Right lobe of liver (tissue), 6 donors: ENCODE results near the gene SIRPA. TPM values are rescaled to one million over a fixed set of nuclear protein-coding genes. Genes with fewer than 3 reads are reported as not detected.

Experiments used
- ATAC-seq, 4 donors: fragments of 200-7000 bp; cut with Tn5 transposase; one replicate each; pipeline ENCODE4 v1.9.1; 2020; ENCODE audit warnings: mild to moderate bottlenecking in 4 of 4, moderate library complexity in 4 of 4
- DNase-seq, 3 donors: peaks; one replicate each; pipeline ENCODE4 v3.0.0-alpha.2; 2020
- H3K27ac ChIP-seq, 3 donors: fragments of 200-600 bp; one replicate each; pipeline ENCODE4 v1.8.0; 2022
- H3K27me3 ChIP-seq, 2 donors: fragments of 200-600 bp; one replicate each; pipeline ENCODE4 v1.8.0; 2022
- H3K36me3 ChIP-seq, 4 donors: fragments of 200-600 bp; sonication (generic) in 1 of 4; one replicate each; pipeline versions ENCODE4 v1.5.1 to v1.8.0; 2017 to 2022; ENCODE audit warnings: control low read depth in 1 of 4
- H3K4me1 ChIP-seq, 4 donors: fragments of 200-600 bp; sonication (generic) in 1 of 4; one replicate each; pipeline versions ENCODE4 v1.5.1 to v1.8.0; 2017 to 2022; ENCODE audit warnings: control low read depth in 1 of 4
- H3K4me3 ChIP-seq, 3 donors: fragments of 200-600 bp; one replicate each; pipeline ENCODE4 v1.8.0; 2022
- H3K9me3 ChIP-seq, 4 donors: fragments of 200-600 bp; sonication (generic) in 1 of 4; one replicate each; pipeline versions ENCODE4 v1.5.1 to v1.8.0; 2017 to 2022; ENCODE audit warnings: control low read depth in 1 of 4
- CTCF ChIP-seq, 4 donors: fragments of 200-600 bp in 3 of 4; fragments of 450-650 bp in 1 of 4; IDR thresholded peaks; one replicate each; pipeline versions ENCODE4 v1.5.1 to v1.8.0; 2016 to 2022; ENCODE audit warnings: antibody characterized with exemption in 4 of 4, mild to moderate bottlenecking in 2 of 4
- POLR2A ChIP-seq: fragments of 450-650 bp; IDR thresholded peaks from one replicate; pipeline ENCODE4 v1.6.1; 2017; ENCODE audit warnings: antibody characterized with exemption, mild to moderate bottlenecking
- WGBS: methylation state at CpG from one replicate; pipeline ENCODE4 v1.1.6; 2018; ENCODE audit warnings: low coverage, low lambda C conversion rate; ENCODE audit not compliant: insufficient coverage; ENCODE audit errors: missing lambda C conversion rate; 5-methylcytosine and 5-hydroxymethylcytosine counted together
- intact Hi-C, 2 donors: fragments of 100-400 bp; cut with DNase I; formaldehyde crosslinking; loops; one replicate each; pipeline versions ENCODE4 v1.11.2 to v1.14.1; 2022
- total RNA-seq, 6 experiments: library from RNA; depleted of rRNA in 2 of 6; stranded (reverse); fragments of >200 nt in 2 of 6; fragmentation: NEBNext Ultra II Directional in 3 of 6; extraction: Animal tissue kit (Norgen Biotek cat#: 25700) in 3 of 6; gene quantifications; one replicate each; pipeline versions ENCODE4 v1.1.0 to v1.2.4, GENCODE V29; 2016 to 2023
- donor health status: DM: no; HTN: yes; CAD: no.
- donor health status: DM: no; HTN: no; CAD: no.
- donor health status: DM: no; HTN: no; CAD: no.
- donor health status: DM: no; HTN: yes; CAD: no.
- donor health status: DM: no; HTN: yes; CAD: no.

The SIRPA gene
- total RNA-seq, 6 experiments from 2014 or later, result 26.8 to 42.7 (median 34.8) TPM

- intact Hi-C loops, result no loop called here
- ATAC-seq (peak in 3 of 4 donors; percentile 24 to 57 (median 28)), DNase-seq (no peak)
- Histone ChIP-seq H3K4me1 (no peaks in the 10 kb centered on the region), H3K36me3 (no peaks in the 10 kb centered on the region), H3K4me3 (no peak overlapping the region), H3K27me3 (no peaks in the 10 kb centered on the region), H3K27ac (no peak overlapping the region), H3K9me3 (no peaks in the 10 kb centered on the region)
- 33% methylated on average over 4 of the region's 6 CpGs for WGBS
- no peak for TF ChIP-seq POLR2A
These were observed 40.1 kb upstream of the SIRPA start for GRCh38 chr20:1855109-1855508.

- DNase-seq (no peak), ATAC-seq (no peak)
- Histone ChIP-seq H3K9me3 (no peaks in the 10 kb centered on the region), H3K36me3 (no peaks in the 10 kb centered on the region), H3K4me1 (no peaks in the 10 kb centered on the region), H3K27ac (no peak overlapping the region), H3K27me3 (no peaks in the 10 kb centered on the region), H3K4me3 (no peak overlapping the region)
- TF ChIP-seq CTCF (IDR thresholded peaks at IDR 0.05) (no peak), POLR2A (no peak)
- intact Hi-C loops, result no loop called here
- WGBS, result 33% methylated on average over 1 of the region's 1 CpG
These were observed 39.5 kb upstream of the SIRPA start for GRCh38 chr20:1855690-1856089.

- DNase-seq, result no peak
- H3K4me3 ChIP-seq, result no peak overlapping the region
- no peaks in the 10 kb centered on the region for H3K4me1 ChIP-seq
- H3K27me3 ChIP-seq, result no peaks in the 10 kb centered on the region
- intact Hi-C loops, result no loop called here
- no peaks in the 10 kb centered on the region for H3K9me3 ChIP-seq
- ATAC-seq, result no peak
- no peaks in the 10 kb centered on the region for H3K36me3 ChIP-seq
- H3K27ac ChIP-seq, result no peak overlapping the region
- TF ChIP-seq CTCF (IDR thresholded peaks at IDR 0.05) (no peak), POLR2A (no peak)
- WGBS, result 83% methylated on average over 1 of the region's 1 CpG
These were observed 38.8 kb upstream of the SIRPA start for GRCh38 chr20:1856424-1856823.

GRCh38 chr20:1857466-1857865, 37.7 kb upstream of the SIRPA start:
- no peaks in the 10 kb centered on the region for H3K9me3 ChIP-seq
- H3K4me1 ChIP-seq, result no peaks in the 10 kb centered on the region
- H3K36me3 ChIP-seq, result no peaks in the 10 kb centered on the region
- no peak overlapping the region for H3K27ac ChIP-seq
- ATAC-seq, result peak; percentile 44 to 64 (median 56)
- no peak for TF ChIP-seq CTCF (IDR thresholded peaks at IDR 0.05)
- no peak for TF ChIP-seq POLR2A
- peak in 1 of 3 donors; percentile 47 for DNase-seq
- WGBS, result 85% methylated on average over 2 of the region's 4 CpGs
- no peak overlapping the region for H3K4me3 ChIP-seq
- H3K27me3 ChIP-seq, result no peaks in the 10 kb centered on the region
- intact Hi-C loops, result no loop called here

- no peaks in the 10 kb centered on the region for H3K4me1 ChIP-seq
- H3K9me3 ChIP-seq, result no peaks in the 10 kb centered on the region
- no peak overlapping the region for H3K27ac ChIP-seq
- no peaks in the 10 kb centered on the region for H3K27me3 ChIP-seq
- WGBS, result 79% methylated on average over 5 of the region's 5 CpGs
- ATAC-seq (no peak), DNase-seq (no peak)
- intact Hi-C loops, result no loop called here
- H3K4me3 ChIP-seq, result no peak overlapping the region
- H3K36me3 ChIP-seq, result no peaks in the 10 kb centered on the region
- TF ChIP-seq POLR2A (no peak), CTCF (IDR thresholded peaks at IDR 0.05) (no peak)
These were observed 36.3 kb upstream of the SIRPA start for GRCh38 chr20:1858871-1859270.
